Neural cell (in vitro differentiated cells): ENCODE measurements around the gene ANKRD10. TPM values are rescaled to one million over a fixed set of nuclear protein-coding genes. Genes with fewer than 3 reads are reported as not detected.

Source experiments
- H2AFZ ChIP-seq: fragments of 200-600, 300-800 bp; sonication (generic), shearing (Covaris generic); 2 replicates; pipeline ENCODE4 v1.6.0; 2014; ENCODE audit warnings: low read depth, mild to moderate bottlenecking, antibody characterized with exemption, low read length, moderate library complexity
- H3F3A ChIP-seq: fragments of 200-600 bp; shearing (Covaris generic); 2 replicates; pipeline ENCODE4 v1.6.1; 2016; ENCODE audit warnings: mild to moderate bottlenecking, moderate library complexity, mixed read lengths, antibody characterized with exemption, low read length; ENCODE audit not compliant: insufficient read depth, poor library complexity, severe bottlenecking
- H3K27ac ChIP-seq: fragments of 200-600, 300-800 bp; sonication (generic), shearing (Covaris generic); 2 replicates; pipeline ENCODE4 v1.5.1; 2014; ENCODE audit warnings: mild to moderate bottlenecking, low read length, moderate library complexity
- H3K27me3 ChIP-seq: fragments of 300-800, 200-600 bp; sonication (generic), shearing (Covaris generic); 2 replicates; pipeline ENCODE4 v1.6.0; 2014; ENCODE audit warnings: mild to moderate bottlenecking, low read depth, low read length, moderate library complexity; ENCODE audit not compliant: insufficient read depth
- H3K36me3 ChIP-seq: fragments of 300-800, 200-600 bp; sonication (generic), shearing (Covaris generic); 2 replicates; pipeline ENCODE4 v1.5.1; 2014; ENCODE audit warnings: mild to moderate bottlenecking, antibody characterized with exemption, low read length, moderate library complexity; ENCODE audit not compliant: insufficient read depth
- H3K4me2 ChIP-seq: fragments of 300-800, 200-600 bp; sonication (generic), shearing (Covaris generic); 2 replicates; pipeline ENCODE4 v1.6.0; 2014; ENCODE audit warnings: mild to moderate bottlenecking, low read length
- H3K4me3 ChIP-seq: fragments of 300-800, 200-600 bp; sonication (generic), shearing (Covaris generic); 2 replicates; pipeline ENCODE4 v1.5.1; 2014; ENCODE audit warnings: mild to moderate bottlenecking, low read length, moderate library complexity
- H3K79me2 ChIP-seq: fragments of 200-600 bp; shearing (Covaris generic); replicated peaks from 2 replicates; pipeline ENCODE4 v1.6.0; 2014; ENCODE audit warnings: mild to moderate bottlenecking, low read length, moderate library complexity; ENCODE audit not compliant: insufficient read depth
- H3K9ac ChIP-seq: fragments of 300-800, 200-600 bp; sonication (generic), shearing (Covaris generic); 2 replicates; pipeline ENCODE4 v1.6.1; 2016; ENCODE audit warnings: mild to moderate bottlenecking, low read length, mixed read lengths
- H3K9me2 ChIP-seq: fragments of 200-600 bp; shearing (Covaris generic); 2 replicates; pipeline ENCODE4 v1.6.1; 2016; ENCODE audit warnings: mild to moderate bottlenecking, low read length, mixed read lengths; ENCODE audit not compliant: insufficient read depth
- H3K9me3 ChIP-seq: fragments of 200-600, 300-800 bp; sonication (generic), shearing (Covaris generic); 2 replicates; pipeline ENCODE4 v1.6.1; 2016; ENCODE audit warnings: mild to moderate bottlenecking, mixed run types, low read length, moderate library complexity, mixed read lengths
- H4K20me1 ChIP-seq: fragments of 200-600 bp; shearing (Covaris generic); 2 replicates; pipeline ENCODE4 v1.6.1; 2016; ENCODE audit warnings: mild to moderate bottlenecking, mixed run types; ENCODE audit not compliant: insufficient read depth
- CTCF ChIP-seq: fragments of 450-650 bp; IDR thresholded peaks from 2 replicates; pipeline ENCODE4 v1.5.1; 2014; ENCODE audit warnings: antibody characterized with exemption, mild to moderate bottlenecking, moderate library complexity; ENCODE audit not compliant: poor library complexity, severe bottlenecking
- EP300 ChIP-seq: fragments of 450-650 bp; conservative IDR thresholded peaks from 2 replicates; pipeline ENCODE4 v1.6.1; 2014; ENCODE audit warnings: antibody characterized with exemption, mild to moderate bottlenecking, moderate library complexity; ENCODE audit not compliant: poor library complexity, severe bottlenecking
- EZH2 ChIP-seq: fragments of 200-600, 300-800 bp; shearing (Covaris generic), sonication (generic); IDR thresholded peaks from 2 replicates; pipeline ENCODE4 v1.6.1; 2014; ENCODE audit warnings: antibody characterized with exemption, low read length, borderline replicate concordance, mild to moderate bottlenecking; ENCODE audit not compliant: insufficient read depth, poor library complexity, severe bottlenecking
- MXI1 ChIP-seq: fragments of 450-650 bp; conservative IDR thresholded peaks from 2 replicates; pipeline ENCODE4 v1.6.1; 2014; ENCODE audit warnings: antibody characterized with exemption, mild to moderate bottlenecking; ENCODE audit not compliant: poor library complexity, severe bottlenecking
- POLR2AphosphoS5 ChIP-seq: IDR thresholded peaks from 2 replicates; pipeline ENCODE4 v1.6.1; 2012
- RAD21 ChIP-seq: fragments of 450-650 bp; conservative IDR thresholded peaks from 2 replicates; pipeline ENCODE4 v1.6.1; 2014; ENCODE audit warnings: antibody characterized with exemption, mild to moderate bottlenecking, moderate library complexity
- REST ChIP-seq: IDR thresholded peaks from 2 replicates; pipeline ENCODE4 v1.6.1; 2012; ENCODE audit warnings: borderline replicate concordance
- SMC3 ChIP-seq: fragments of 450-650 bp; conservative IDR thresholded peaks from 2 replicates; pipeline ENCODE4 v1.6.1; 2014; ENCODE audit warnings: antibody characterized with exemption, mild to moderate bottlenecking, moderate library complexity; ENCODE audit not compliant: poor library complexity
- TAF1 ChIP-seq: IDR thresholded peaks from 2 replicates; pipeline ENCODE4 v1.6.1; 2012; ENCODE audit warnings: low read depth
- polyA plus RNA-seq: library from polyadenylated mRNA; depleted of rRNA; stranded (reverse); fragments of >200 nt; gene quantifications from 2 replicates; pipeline ENCODE4 v1.2.3, GENCODE V29; 2014

Gene ANKRD10
- polyA plus RNA-seq, 1 donor from 2014 or later, result 564 TPM

- Histone ChIP-seq H3K4me2 (no peak overlapping the region), H3K36me3 (no peaks in the 10 kb centered on the region), H3K9me2 (no peaks in the 10 kb centered on the region), H3K27ac (no peak overlapping the region), H3K9ac (no peak overlapping the region), H3K27me3 (no peaks in the 10 kb centered on the region), H3F3A (no peaks in the 10 kb centered on the region), H3K9me3 (no peaks in the 10 kb centered on the region), H3K4me3 (no peak overlapping the region), H4K20me1 (no peaks in the 10 kb centered on the region), H2AFZ (no peak overlapping the region), H3K79me2 (no peaks in the 10 kb centered on the region)
- no peak for TF ChIP-seq RAD21
- no peak for TF ChIP-seq TAF1
- no peak for TF ChIP-seq EP300
- TF ChIP-seq MXI1, result no peak
- TF ChIP-seq SMC3, result no peak
- TF ChIP-seq REST, result no peak
- TF ChIP-seq CTCF, result no peak
- no peak for TF ChIP-seq POLR2AphosphoS5
- no peak for TF ChIP-seq EZH2
Observed at GRCh38 chr13:110950356-110950755, 35.5 kb upstream of the ANKRD10 start.

GRCh38 chr13:110949628-110950027 lies 34.8 kb upstream of the ANKRD10 start:
- H3K27me3 ChIP-seq, result no peaks in the 10 kb centered on the region
- H3K4me3 ChIP-seq, result no peak overlapping the region
- no peaks in the 10 kb centered on the region for H3F3A ChIP-seq
- H2AFZ ChIP-seq, result no peak overlapping the region
- no peaks in the 10 kb centered on the region for H3K79me2 ChIP-seq
- TF ChIP-seq REST (no peak), RAD21 (no peak), CTCF (no peak), POLR2AphosphoS5 (no peak), TAF1 (no peak), EZH2 (no peak), SMC3 (no peak), EP300 (no peak), MXI1 (no peak)
- H4K20me1 ChIP-seq, result no peaks in the 10 kb centered on the region
- no peaks in the 10 kb centered on the region for H3K9me3 ChIP-seq
- H3K9ac ChIP-seq, result no peak overlapping the region
- H3K27ac ChIP-seq, result no peak overlapping the region
- no peaks in the 10 kb centered on the region for H3K9me2 ChIP-seq
- H3K36me3 ChIP-seq, result no peaks in the 10 kb centered on the region
- H3K4me2 ChIP-seq, result no peak overlapping the region
